Spleen (tissue), 11 donors: ENCODE results near the gene TESMIN. TPM values are rescaled to one million over a fixed set of nuclear protein-coding genes. Genes with fewer than 3 reads are reported as not detected.

Experiments
- DNase-seq: peaks from one replicate; pipeline ENCODE4 v3.0.0-alpha.2; 2020
- H3K27ac ChIP-seq, 8 donors: fragments of 200-600 bp; sonication (generic) in 7 of 8; 1 replicate in 4 of 8; 2 replicates in 4 of 8; pipeline versions ENCODE4 v1.5.0 to v1.8.0; 2016 to 2021; ENCODE audit warnings: inconsistent platforms in 4 of 8, mild to moderate bottlenecking in 4 of 8, moderate library complexity in 1 of 8
- H3K27me3 ChIP-seq, 7 donors: fragments of 200-600 bp; sonication (generic) in 6 of 7; replicated peaks in 1 of 7; 1 replicate in 4 of 7; 2 replicates in 3 of 7; pipeline versions ENCODE4 v1.5.0 to v1.8.0; 2016 to 2021; ENCODE audit warnings: inconsistent platforms in 3 of 7, mild to moderate bottlenecking in 1 of 7
- H3K36me3 ChIP-seq, 6 donors: fragments of 200-600 bp; sonication (generic) in 5 of 6; 1 replicate in 4 of 6; 2 replicates in 2 of 6; pipeline versions ENCODE4 v1.5.0 to v1.8.0; 2016 to 2021; ENCODE audit warnings: inconsistent platforms in 2 of 6
- H3K4me1 ChIP-seq, 6 donors: fragments of 200-600 bp; sonication (generic) in 5 of 6; 1 replicate in 3 of 6; 2 replicates in 3 of 6; pipeline versions ENCODE4 v1.5.0 to v1.8.0; 2016 to 2021; ENCODE audit warnings: inconsistent platforms in 3 of 6
- H3K4me3 ChIP-seq, 8 donors: fragments of 200-600 bp; sonication (generic) in 7 of 8; 1 replicate in 4 of 8; 2 replicates in 4 of 8; pipeline versions ENCODE4 v1.5.0 to v1.8.0; 2016 to 2021; ENCODE audit warnings: inconsistent platforms in 4 of 8, mild to moderate bottlenecking in 4 of 8, moderate library complexity in 2 of 8
- H3K9me3 ChIP-seq, 8 donors: fragments of 200-600 bp; sonication (generic) in 7 of 8; 1 replicate in 4 of 8; 2 replicates in 4 of 8; pipeline versions ENCODE4 v1.5.0 to v1.8.0; 2016 to 2021; ENCODE audit warnings: inconsistent platforms in 4 of 8
- CTCF ChIP-seq, 11 experiments: fragments of 200-600 bp in 7 of 11; fragments of 450-650 bp in 4 of 11; sonication (generic) in 4 of 11; IDR thresholded peaks in 8 of 11; conservative IDR thresholded peaks in 3 of 11; 1 replicate in 7 of 11; 2 replicates in 4 of 11; pipeline versions ENCODE4 v1.4.0 to v1.8.0; 2016 to 2021; ENCODE audit warnings: antibody characterized with exemption in 11 of 11, inconsistent platforms in 4 of 11, mild to moderate bottlenecking in 1 of 11
- POLR2A ChIP-seq, 3 donors: fragments of 450-650 bp; IDR thresholded peaks; one replicate each; pipeline ENCODE4 v1.5.1; 2017; ENCODE audit warnings: antibody characterized with exemption in 3 of 3, mild to moderate bottlenecking in 1 of 3
- POLR2AphosphoS5 ChIP-seq, 3 donors: sonication (generic); formaldehyde crosslinking; IDR thresholded peaks; one replicate each; pipeline ENCODE4 v1.5.1; 2017; ENCODE audit warnings: antibody characterized with exemption in 3 of 3
- WGBS, 5 donors: extraction: QIAGEN DNeasy Blood & Tissue Kit in 3 of 5; methylation state at CpG; one replicate each; pipeline versions ENCODE4 v1.1.5 to v1.1.7; 2013 to 2018; 5-methylcytosine and 5-hydroxymethylcytosine counted together
- intact Hi-C: fragments of 100-400 bp; cut with DNase I; formaldehyde crosslinking; loops from one replicate; pipeline ENCODE4 v1.15.0; 2023; ENCODE audit warnings: low total_unique reads
- polyA plus RNA-seq, 3 donors: library from polyadenylated mRNA; stranded (reverse); fragments of 200-250 nt; gene quantifications; one replicate each; pipeline ENCODE4 v1.2.1, GENCODE V29; 2013
- total RNA-seq, 7 donors: library from RNA; depleted of rRNA in 3 of 7; stranded (reverse); fragments of >200 nt in 3 of 7; fragmentation: NEBNext Ultra II Directional in 4 of 7; extraction: Animal tissue kit (Norgen Biotek cat#: 25700) in 4 of 7; gene quantifications; one replicate each; pipeline versions ENCODE4 v1.1.0 to v1.2.1, GENCODE V29; 2016 to 2021
- donor health status: healthy with polysubstance abuse.
- donor health status: DM: no; HTN: no; CAD: no; lungs with moderate emphysema.
- donor health status: DM: no; HTN: no; CAD: no.
- donor health status: Bipolar disorder and iron deficiency.
- donor health status: healthy.
- donor health status: DM: no; HTN: no; CAD: no.
- donor health status: DM: yes; HTN: yes; CAD: no.

TESMIN gene
- total and polyA plus RNA-seq, 10 donors = 0.70 to 8.4 (median 4.4) TPM

- H3K27ac ChIP-seq = no peak overlapping the region
- DNase-seq = no peak
- TF ChIP-seq POLR2AphosphoS5 (IDR thresholded peaks at IDR 0.05) (no peak), CTCF (IDR thresholded peaks at IDR 0.05 in 8 of 11, conservative IDR thresholded peaks at IDR 0.05 in 3 of 11) (no peak), POLR2A (IDR thresholded peaks at IDR 0.05) (no peak)
- WGBS, 5 donors = 79 to 89% (median 82%) methylated on average over 15 of the region's 15 CpGs
- no peak overlapping the region for H3K4me3 ChIP-seq
- no peaks in the 10 kb centered on the region for H3K36me3 ChIP-seq
- peaks cover 0 to 10% (median 0%) of the 10 kb centered on the region in 6 donors for H3K4me1 ChIP-seq
- H3K27me3 ChIP-seq = peaks cover 0 to 55% (median 0%) of the 10 kb centered on the region in 7 donors
- intact Hi-C loops = no loop called here
- peaks cover 0 to 28% (median 24%) of the 10 kb centered on the region in 8 donors for H3K9me3 ChIP-seq
These were observed 58.3 kb downstream of the TESMIN start for GRCh38 chr11:68692871-68693483.

GRCh38 chr11:68692115-68692514 lies 59.2 kb downstream of the TESMIN start:
- H3K27me3 ChIP-seq = peaks cover 0 to 63% (median 0%) of the 10 kb centered on the region in 7 donors
- WGBS, 5 donors = 83 to 95% (median 86%) methylated on average over 10 of the region's 10 CpGs
- intact Hi-C loops = no loop called here
- no peak for DNase-seq
- no peak overlapping the region for H3K27ac ChIP-seq
- H3K9me3 ChIP-seq = peaks cover 0 to 19% (median 16%) of the 10 kb centered on the region in 8 donors
- no peaks in the 10 kb centered on the region for H3K36me3 ChIP-seq
- no peak for TF ChIP-seq POLR2A (IDR thresholded peaks at IDR 0.05)
- TF ChIP-seq CTCF (IDR thresholded peaks at IDR 0.05 in 8 of 11, conservative IDR thresholded peaks at IDR 0.05 in 3 of 11) = no peak
- TF ChIP-seq POLR2AphosphoS5 (IDR thresholded peaks at IDR 0.05) = no peak
- H3K4me3 ChIP-seq = no peak overlapping the region
- H3K4me1 ChIP-seq = peaks cover 0 to 10% (median 0%) of the 10 kb centered on the region in 6 donors

GRCh38 chr11:68691402-68691784 lies 59.9 kb downstream of the TESMIN start:
- Histone ChIP-seq H3K4me3 (no peak overlapping the region), H3K9me3 (peaks cover 0 to 12% (median 8%) of the 10 kb centered on the region in 8 donors), H3K4me1 (peaks cover 0 to 10% (median 0%) of the 10 kb centered on the region in 6 donors), H3K27me3 (peaks cover 0 to 71% (median 4%) of the 10 kb centered on the region in 7 donors), H3K36me3 (no peaks in the 10 kb centered on the region), H3K27ac (no peak overlapping the region)
- intact Hi-C loops = no loop called here
- TF ChIP-seq CTCF (IDR thresholded peaks at IDR 0.05 in 8 of 11, conservative IDR thresholded peaks at IDR 0.05 in 3 of 11) = no peak
- no peak for TF ChIP-seq POLR2A (IDR thresholded peaks at IDR 0.05)
- no peak for TF ChIP-seq POLR2AphosphoS5 (IDR thresholded peaks at IDR 0.05)
- DNase-seq = no peak
- 75 to 90% (median 85%) methylated on average over 9 of the region's 9 CpGs for WGBS, 5 donors

- WGBS, 5 donors = 36 to 49% (median 40%) methylated on average over 16 of the region's 16 CpGs
- Histone ChIP-seq H3K27me3 (peaks cover 0 to 76% (median 5%) of the 10 kb centered on the region in 7 donors), H3K9me3 (peaks cover 0 to 7% (median 3%) of the 10 kb centered on the region in 8 donors), H3K4me3 (no peak overlapping the region), H3K27ac (no peak overlapping the region), H3K4me1 (peaks cover 0 to 10% (median 0%) of the 10 kb centered on the region in 6 donors), H3K36me3 (no peaks in the 10 kb centered on the region)
- no peak for DNase-seq
- intact Hi-C loops = no loop called here
- TF ChIP-seq POLR2AphosphoS5 (IDR thresholded peaks at IDR 0.05) (no peak), CTCF (IDR thresholded peaks at IDR 0.05 in 8 of 11, conservative IDR thresholded peaks at IDR 0.05 in 3 of 11) (no peak), POLR2A (IDR thresholded peaks at IDR 0.05) (no peak)
These were observed 60.5 kb downstream of the TESMIN start for GRCh38 chr11:68690671-68691401.
